Peyer's patch (tissue), 4 donors: Measurements from ENCODE around the gene LIPM.

Source experiments
- CTCF ChIP-seq, 6 experiments: fragments of 450-650 bp in 4 of 6; fragments of 200-600 bp in 2 of 6; sonication (generic) in 1 of 6; IDR thresholded peaks; one replicate each; pipeline ENCODE4 v1.5.1; 2017 to 2019; ENCODE audit warnings: antibody characterized with exemption in 6 of 6, mild to moderate bottlenecking in 3 of 6, moderate library complexity in 1 of 6
- POLR2A ChIP-seq, 2 donors: fragments of 450-650 bp; IDR thresholded peaks; one replicate each; pipeline ENCODE4 v1.5.1; 2017; ENCODE audit warnings: antibody characterized with exemption in 2 of 2, mild to moderate bottlenecking in 2 of 2, moderate library complexity in 2 of 2

GRCh38 chr10:88765816-88766215 is 36.7 kb upstream of the LIPM start:
- TF ChIP-seq CTCF (IDR thresholded peaks at IDR 0.05) (no peak), POLR2A (IDR thresholded peaks at IDR 0.05) (no peak)
